Measurements from ENCODE around the gene PPP6R2.

DNA sequence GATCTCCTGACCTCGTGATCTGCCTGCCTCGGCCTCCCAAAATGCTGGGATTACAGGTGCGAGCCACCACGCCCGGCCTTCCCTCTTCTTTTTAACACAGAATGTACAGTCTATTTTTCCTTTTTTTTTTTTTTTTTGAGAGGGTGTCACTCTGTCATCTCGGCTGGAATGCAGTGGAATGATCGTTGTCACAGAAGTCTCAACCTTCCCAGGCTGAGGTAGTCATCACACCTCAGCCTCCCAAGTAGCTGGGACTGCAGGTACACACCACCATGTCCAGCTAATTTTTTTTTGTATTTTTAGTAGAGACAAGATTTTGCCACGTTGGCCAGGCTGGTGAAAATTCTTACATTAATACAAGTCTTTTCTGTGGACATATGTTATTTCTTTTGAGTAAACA is 13.1 kb downstream of the PPP6R2 start:
- TF ChIP-seq, protein P1, sequence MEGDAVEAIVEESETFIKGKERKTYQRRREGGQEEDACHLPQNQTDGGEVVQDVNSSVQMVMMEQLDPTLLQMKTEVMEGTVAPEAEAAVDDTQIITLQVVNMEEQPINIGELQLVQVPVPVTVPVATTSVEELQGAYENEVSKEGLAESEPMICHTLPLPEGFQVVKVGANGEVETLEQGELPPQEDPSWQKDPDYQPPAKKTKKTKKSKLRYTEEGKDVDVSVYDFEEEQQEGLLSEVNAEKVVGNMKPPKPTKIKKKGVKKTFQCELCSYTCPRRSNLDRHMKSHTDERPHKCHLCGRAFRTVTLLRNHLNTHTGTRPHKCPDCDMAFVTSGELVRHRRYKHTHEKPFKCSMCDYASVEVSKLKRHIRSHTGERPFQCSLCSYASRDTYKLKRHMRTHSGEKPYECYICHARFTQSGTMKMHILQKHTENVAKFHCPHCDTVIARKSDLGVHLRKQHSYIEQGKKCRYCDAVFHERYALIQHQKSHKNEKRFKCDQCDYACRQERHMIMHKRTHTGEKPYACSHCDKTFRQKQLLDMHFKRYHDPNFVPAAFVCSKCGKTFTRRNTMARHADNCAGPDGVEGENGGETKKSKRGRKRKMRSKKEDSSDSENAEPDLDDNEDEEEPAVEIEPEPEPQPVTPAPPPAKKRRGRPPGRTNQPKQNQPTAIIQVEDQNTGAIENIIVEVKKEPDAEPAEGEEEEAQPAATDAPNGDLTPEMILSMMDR (IDR thresholded peaks at IDR 0.05), result no peak
- TF ChIP-seq POLR2A (IDR thresholded peaks at IDR 0.05), result no peak
